UCSD-AML1 (cell line): ENCODE results near the gene GPR55.

Source experiments
- DNase-seq: peaks from one replicate; lab custom pipeline; 2025; ENCODE audit not compliant: unreplicated experiment; lab: John Stamatoyannopoulos, UW

GPR55 gene

DNA sequence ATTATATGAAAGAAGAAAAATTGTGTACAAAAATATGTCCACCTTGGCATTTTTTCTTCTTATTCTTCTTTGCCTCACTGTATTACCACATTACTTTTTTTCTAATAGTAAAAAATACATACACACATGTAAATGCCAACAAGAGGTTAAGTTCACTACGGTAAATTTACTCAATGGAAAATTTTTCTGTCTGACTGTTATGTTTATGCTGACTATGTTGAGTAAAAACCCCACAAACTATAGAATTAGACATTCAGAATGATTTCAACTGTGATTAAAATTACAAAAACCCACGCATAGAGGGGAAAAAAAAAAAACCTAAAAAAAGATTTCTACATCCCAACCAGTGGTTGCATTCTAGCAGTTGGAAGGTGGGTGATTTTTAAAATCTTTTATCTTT lies 5.4 kb downstream of the GPR55 start:
- DNase-seq = no peak

DNA sequence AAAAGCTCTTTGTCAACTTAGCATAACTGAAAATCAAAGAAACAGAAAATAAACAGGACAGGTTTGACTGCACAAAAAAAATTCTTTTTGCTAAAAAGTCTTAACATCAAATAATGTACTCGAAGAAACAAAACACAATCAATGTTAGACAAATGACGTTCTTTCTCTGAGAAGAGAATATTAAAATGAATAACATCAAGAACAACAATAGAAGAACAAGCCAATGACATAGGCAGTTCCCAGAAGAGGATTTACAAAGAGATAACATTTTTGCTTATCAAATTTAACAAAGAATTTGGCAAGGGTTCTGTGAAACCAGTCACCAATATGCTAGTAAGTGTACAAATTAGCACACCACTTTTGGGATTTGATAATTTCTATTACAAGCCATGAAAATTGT lies 5.8 kb downstream of the GPR55 start:
- DNase-seq = no peak

DNA sequence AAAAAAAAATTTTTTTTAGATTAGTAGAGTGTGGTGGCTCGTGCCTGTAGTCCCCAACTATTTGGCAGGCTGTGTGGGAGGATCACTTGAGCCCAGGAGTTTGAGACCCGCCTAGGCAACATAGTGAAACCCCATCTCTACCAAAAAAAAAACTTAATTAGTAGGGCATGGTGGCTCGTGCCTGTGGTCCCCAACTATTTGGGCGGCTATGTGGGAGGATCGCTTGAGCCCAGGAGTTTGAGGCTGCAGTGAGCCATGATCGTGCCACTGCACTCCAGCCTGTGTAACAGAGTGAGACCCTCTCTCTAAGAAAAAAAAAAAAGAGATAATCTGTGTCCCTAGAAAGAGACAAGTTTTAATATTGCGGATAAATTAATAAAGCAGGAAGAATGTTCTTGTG lies 8.8 kb downstream of the GPR55 start:
- DNase-seq = no peak

DNA sequence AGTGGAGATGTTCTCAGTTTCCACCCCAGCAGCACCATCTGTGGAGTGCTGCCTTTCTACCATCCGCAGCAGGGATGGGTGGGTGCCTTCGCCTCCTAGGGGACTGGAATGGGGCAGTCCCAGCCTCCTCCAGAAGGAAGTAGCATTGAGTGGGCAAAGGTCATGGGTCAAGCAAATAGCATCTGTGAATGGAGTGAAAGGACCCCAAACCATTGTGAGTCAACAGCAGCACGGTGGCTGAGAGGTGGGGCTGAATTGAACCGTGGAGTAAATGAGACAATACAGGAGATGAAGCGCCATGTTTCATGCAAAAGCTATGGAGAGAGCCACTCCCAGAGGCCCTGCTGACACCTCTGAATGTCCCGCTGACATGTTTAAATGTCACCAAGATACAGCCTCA lies 9.7 kb downstream of the GPR55 start:
- DNase-seq = no peak

DNA sequence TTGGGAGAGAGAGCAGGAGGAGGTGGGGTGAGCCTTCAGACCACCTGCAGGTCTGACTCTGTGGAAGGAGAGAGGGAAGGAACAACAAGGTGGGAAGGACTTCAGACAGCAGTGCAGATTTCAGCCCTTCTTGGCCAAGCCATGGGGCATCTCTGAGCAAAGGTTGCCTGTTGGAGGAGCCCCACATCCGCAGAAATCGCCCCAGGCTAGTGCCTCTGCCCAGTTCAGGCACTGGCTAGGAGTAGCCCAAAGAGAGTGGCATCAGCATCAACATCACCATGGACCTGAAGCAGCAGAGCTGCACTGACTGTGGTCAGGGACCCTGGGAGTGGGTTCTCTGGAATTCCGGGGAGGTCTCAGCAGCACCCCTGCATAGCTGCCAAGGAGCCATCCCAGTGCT lies 10.2 kb downstream of the GPR55 start:
- DNase-seq = no peak

DNA sequence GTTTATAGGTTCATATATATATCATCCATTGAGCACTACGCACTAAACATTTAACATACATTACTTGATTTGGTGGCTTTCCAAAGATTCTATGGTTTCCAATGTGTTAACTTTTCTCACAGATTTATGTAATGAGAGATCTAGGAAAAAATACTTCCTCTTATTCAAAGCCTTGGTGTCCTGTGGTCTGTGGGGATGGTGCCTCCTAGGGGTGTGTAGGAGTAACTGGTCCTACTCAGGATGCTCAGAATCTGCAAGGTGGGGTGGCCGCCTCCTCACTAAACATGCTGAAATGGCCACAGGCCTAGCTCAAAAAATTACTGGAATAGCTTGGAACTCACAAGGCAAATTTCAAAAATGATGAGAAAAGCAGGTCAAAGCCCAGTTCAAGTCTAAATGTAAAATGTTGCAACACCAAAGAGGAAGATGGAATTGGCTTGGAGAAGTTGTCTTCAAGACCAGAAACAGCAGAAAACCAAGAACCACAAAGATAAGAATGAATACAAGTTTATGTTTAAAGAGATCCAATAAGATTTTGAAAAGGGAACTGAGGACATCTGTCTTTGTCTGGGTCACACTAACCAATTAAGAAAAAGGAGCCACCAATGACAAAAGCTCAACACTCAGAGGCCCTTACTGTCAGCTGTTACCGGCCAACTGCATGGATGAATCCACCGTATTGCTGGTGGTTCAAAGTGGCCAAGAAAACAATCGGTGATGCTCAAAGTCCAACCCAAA lies 11.5 kb downstream of the GPR55 start:
- no peak for DNase-seq

DNA sequence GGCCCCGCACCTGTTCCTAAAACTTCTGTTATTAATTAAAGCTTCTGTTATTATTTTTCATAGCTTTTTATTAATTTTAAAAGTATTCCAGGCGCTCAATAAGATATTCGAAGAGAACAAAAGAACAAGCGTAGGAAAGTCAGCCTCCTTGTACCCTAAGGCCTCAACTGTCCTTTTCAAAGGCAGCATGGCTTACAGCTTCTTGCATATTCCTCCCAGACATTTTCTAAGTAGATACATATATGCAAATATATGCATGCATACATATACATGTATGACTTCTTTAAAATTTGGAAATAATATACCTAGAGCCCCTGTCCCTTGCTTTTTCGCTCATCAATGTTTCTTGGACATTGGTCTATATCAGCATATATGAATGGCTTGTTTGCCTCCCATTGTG lies 12.3 kb downstream of the GPR55 start:
- DNase-seq = no peak

DNA sequence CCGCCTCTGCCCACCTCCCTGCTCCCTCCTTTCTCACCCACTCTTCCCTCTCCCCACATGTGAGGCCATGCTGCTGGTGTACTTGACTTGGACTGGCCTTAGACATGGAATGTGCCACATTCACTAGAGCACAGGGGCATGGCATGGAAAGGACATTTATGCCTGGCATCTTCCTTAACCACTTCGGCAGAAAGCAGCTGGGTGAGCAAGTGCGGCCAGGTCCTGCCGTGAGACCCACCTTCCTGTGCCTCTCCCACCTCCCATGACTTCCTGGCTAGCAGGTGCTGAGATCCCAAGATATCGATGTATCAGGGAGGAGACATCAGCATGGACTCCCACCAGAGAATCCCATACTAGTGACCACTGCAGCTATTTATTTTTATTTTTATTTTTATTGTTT lies 13.0 kb downstream of the GPR55 start:
- no peak for DNase-seq

DNA sequence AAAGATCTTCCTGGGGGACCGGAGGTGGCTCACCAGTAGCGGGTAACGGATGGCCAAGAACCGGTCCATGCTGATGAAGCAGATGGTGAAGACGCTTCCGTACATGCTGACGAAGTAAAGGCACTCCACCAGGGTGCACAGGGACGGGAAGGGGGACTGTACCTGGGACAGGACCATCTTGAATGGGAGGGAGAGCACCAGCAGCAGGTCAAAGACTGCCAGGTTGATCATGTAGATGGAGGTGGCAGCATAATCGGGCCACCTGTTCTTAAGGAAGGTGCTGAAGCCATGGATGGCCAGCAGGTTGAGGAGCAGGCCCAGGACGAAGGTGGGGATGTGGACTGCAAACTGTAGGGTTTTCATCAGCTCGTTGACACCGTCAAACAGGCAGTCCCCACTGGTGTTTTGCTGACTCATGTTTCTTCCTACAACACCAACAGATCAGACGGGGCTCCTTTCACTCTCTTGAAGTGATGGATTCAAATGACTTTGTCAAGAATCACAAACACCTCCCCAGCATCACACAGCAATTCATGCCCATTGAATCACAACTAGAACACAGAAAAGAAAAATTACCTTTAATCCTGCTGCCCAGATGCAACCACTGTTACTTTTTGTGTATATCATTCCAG lies 14.4 kb downstream of the GPR55 start:
- DNase-seq = no peak

DNA sequence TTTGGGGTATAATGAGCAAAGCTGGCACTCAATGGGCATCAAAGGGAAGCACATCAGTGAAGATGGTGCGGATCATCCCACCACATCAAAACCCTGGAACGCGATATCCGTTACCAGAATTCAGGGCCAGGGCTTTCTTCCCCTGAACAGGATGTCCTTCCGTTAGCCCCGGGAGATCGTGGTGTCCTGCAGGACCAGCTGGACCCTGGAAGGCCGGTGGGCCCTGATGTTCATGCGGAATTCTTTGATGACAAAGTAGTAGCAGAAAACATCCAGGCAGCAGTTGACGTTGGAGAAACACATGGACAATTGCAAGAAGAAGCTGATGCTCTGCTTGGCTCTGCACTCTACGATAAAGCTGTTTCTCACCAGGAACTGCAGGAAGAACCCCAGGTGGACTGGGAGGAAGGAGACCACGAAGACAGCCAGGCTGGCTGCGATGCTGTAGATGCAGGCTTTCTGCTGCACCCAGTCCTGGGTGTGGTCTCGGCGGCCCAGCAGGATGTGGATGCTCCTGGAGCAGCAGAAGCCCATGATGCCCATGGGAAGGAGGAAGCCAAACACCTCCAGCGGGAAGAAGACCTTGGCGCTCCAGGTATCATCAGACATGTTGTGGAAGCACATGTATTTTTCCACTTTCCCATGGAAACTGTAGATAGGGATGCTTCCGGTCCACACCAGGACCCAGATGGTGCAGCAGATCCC lies 15.0 kb downstream of the GPR55 start:
- no peak for DNase-seq

DNA sequence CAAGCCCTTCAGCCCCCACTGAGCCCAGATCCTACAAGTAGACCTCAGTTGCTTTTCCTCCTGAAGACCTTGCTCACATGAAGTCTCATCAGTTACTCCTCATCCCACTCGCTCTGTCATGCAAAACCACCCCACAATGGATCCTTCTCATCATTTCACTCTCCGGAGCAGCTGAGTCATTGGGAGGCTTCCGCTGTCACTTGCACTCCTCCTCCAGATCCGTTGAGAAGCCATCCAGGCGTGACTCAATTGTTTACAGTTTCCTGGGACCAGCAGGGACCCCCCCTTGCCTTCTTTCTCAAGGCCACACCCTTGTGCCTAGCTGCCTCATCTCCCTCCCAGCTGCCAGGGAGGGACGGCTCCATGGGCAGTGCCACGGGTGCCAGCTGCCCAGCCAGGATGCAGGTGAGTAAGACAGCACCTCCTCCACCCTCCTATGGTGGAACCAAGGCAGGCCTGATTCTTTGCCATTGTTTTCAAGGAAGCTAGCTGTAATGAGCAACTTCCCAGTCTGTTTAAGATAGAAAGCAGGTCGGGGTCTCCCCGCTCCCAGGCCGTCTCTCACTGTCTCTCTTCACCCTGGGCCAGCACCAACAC lies 16.3 kb downstream of the GPR55 start:
- no peak for DNase-seq

DNA sequence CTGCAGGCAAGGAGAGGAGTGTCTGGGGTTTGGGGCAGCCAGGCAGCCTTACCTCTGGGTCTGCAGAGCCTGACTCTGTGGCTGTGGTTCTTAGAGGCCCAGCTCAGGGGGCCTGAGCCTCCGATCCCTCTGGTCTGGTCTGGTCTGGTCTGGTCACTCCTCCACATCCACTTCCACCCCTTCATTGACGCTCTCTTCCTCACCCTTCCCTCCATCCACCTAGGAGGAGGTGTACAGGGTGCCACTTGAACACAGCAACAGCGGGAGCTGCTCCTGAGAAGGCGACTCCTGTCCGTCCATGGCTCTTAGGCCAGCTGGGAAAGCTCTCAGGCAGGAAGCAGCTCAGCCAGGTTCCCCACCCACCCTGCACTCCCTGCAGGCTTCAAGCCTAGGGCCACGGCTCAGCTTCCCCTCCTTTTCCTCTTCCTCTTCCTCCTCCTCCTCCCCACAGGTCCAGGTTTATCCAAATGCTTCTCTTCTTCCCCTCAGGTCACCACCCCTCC lies 16.9 kb downstream of the GPR55 start:
- no peak for DNase-seq

DNA sequence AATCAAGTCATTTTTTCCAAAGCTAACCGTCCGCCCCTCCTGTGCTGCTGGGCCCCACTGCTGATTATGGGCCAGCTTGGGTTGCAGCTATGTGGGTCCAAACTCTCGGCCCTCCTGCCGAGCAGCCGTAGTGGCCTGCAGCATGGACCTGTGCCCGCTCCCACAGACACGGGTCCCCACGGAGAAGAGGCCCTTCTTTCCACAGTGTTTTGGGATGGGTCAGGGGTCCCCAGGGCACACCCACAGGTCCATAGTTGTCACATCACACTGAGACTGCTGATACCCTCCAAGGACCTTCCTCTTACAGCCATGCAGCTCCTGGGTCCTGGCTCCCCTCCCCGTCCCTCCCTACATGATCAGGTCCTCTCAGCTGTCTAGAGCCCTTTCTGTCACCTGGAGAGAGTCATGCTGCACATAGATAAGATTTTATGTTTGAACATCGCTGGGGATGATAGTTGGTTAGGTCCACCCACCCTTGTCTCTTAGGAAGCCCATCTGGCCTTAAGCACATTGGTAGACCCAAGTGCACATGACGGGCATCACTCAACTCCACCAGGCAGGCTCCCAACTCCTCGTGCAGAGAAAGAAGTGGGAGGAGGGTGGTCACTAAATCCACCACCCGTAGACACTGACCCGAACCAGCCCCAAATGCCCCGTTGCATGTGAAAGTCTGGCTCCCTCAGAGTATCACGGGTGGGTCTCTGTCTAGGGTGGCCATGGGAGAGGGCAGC lies 17.5 kb downstream of the GPR55 start:
- DNase-seq = no peak

DNA sequence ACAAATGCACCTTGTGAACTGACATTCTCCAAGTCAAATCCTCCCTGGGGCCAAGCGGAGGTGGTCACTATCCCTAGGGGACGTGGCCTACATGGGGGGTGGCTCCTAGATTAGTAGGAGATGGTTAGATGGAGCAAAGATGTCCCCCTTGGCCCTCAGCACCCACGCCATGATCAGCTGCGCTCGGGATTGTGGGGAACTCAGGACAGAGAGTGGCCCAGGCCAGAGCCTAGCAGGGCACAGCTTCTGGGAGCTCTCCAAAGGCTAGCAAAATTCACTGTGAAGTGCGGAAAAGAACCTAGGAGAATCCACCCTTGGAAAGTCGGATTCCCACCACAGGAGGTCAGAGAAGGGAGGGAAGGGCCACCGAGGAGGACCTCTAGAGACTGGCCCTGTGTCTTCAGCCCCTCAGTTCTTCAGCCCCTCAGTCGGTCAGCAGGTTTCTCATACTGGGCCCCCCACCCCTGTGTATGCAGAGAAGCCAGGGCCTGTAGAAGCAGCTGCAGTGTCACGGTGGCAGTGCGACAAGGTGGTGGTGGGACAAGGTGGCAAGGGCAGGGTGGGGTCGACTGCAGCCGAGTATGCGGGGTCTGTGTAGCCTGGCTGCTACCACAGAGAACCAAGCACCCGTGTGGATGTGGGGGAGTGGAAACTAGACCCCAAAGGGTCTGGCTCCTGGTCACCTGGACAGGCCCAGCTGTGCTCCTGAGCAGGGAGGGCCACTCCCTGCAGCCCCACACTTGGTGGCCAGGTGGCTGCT lies 18.4 kb downstream of the GPR55 start:
- no peak for DNase-seq

DNA sequence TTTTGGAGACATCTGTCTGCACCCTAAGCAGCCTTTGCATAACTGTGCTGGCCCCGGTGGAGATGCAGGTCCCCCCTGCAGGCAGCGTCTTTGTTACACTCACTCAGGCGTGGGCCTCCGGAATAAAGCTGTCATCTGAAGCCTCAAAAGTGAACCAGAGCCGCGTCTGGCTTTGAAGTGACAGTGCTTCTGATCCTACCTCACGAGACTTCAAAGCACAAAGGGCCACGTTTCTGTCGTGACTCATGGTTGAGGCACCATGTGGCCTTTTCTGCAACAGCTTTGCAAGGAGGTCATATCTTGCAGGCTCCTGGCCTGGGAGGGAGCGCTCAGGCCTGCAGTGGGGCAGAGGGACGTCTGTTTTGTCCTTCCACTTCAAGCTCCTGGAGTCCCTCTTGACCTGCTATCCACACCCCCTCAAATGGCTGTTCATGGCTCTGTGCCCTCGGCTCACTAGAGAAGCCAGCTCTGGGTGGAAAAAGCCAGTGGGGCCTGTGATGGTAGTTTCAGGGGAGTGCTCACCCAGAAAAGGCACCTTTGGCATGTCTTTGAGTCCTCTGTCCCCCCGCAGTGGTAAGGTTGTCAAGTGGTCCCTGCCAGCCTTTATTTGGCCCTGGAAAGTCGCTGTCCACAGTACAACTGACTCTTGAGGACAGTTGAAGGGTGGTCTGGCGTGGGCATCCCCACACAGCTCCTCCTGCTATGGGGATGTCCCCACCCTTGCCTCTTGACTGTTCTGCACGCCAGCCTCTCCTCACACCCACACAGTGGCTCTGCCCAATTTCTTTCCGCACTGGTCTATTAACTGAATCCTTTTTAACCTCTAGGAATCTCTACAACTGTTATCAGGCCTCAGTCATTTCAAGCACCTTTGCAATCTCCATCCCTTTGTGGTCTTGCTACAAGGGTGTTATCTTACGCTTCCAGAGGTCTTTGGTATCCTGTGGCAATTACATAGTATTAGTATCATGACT lies 19.3 kb downstream of the GPR55 start:
- DNase-seq = no peak

DNA sequence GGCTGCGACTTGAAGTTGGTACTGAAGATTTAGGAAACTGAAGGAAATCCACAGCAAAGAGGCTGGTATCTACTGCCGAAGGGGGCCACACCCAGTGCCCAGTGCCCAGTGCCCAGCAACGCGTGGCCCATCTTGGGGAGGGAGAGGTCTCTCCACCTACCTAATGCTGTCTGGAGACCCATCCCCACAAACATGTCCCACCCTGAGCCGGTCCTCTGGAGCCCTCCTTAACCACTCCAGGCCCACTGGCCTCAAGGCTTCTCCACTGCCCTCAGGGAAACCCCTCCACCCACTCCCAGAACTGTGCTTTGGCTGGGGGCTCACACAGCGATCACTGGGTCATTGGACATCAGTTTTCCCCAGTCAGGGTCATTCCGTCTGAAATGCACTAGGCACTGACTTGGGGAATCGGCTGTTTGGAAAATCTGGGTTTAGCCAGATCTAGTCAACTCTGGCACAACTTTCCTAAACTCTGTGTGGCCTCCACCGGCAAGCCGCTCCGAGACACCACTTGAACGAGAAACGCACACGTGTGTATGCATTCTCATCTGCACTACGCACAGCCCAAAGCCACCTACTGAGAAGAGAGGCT lies 20.1 kb downstream of the GPR55 start:
- no peak for DNase-seq

DNA sequence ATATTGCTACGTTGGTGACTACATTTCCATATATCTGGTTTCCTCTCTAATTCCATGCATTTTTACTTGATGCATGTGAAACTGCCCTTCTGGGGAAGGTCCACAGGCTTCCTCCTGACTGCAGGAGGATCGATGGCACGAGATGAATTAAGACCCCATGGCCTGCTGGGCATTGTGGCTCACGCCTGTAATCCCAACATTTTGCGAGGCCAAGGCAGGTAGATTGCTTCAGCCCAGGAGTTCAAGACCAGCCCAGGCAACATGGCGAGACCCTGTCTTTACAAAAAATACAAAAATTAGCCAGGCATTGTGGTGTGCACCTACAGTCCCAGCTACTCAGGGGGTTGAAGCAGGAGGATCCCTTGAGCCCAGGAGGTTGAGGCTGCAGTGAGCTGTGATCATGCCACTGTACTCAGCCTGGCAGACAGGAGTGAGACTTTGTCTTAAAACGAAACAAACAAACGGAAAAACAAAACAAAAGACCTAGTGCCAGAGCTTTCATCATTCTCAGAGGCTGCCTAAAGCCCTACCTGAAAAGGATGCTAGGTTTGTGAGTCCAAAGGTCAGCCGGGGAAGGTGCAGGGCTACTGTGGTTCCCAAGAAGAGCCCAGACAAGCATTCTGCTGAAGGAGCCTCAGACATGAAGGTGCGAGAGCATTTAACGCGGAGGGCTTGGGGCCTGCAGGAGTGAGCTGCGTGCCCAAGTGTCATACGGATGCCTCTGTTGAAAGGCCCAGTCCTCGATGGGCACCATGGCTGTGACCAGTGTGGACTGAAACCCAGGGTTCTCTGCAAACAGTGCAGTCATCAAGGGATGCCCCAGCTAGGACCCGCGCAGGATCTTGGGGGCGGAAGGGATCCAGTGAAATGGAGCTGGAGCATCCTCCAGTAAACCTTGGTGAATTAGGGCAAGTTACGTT lies 21.6 kb downstream of the GPR55 start:
- DNase-seq = no peak
